ENCODE measurements around the gene CLDN24.

DNA sequence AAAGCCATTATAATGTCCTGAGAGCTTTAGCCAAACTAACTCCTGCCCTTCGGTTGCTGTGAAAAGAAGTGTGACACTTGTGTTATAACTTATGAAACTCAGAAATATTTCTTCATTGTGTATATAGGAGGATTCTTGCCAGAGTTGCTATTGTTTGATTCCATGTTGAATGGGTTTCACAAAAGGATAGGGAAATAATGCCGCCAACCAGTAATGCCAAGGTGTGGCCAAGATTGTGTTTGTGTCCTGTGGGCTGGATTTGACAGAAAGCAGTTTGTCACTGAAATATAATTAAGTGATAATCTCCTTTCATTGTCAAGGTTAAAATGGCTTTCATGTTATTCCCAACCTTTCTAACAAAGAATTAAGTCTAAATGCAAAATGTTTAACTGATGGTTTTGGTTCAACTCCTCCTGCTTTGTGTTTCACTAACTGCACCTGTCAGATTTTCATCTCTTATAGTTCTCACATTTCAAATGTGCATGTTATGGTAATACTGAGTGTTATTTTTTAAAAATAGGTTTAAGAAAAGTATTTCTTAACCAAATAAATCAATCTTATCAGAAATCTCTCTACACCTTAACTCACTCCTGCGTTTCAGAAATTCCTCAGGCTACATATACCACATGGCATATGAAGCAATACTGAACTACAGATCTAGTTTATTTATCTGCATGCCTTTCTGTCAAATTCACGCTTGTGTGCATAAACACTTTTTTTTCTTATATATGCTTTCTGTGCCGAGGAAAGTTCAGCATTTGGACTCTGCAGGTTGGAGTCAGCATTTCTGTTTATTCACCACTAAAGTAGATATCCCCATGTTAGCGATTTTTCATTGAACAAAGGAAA, 1.8 kb downstream of the CLDN24 start, which contains the start of gene CLDN22:
- TF ChIP-seq, protein P1, sequence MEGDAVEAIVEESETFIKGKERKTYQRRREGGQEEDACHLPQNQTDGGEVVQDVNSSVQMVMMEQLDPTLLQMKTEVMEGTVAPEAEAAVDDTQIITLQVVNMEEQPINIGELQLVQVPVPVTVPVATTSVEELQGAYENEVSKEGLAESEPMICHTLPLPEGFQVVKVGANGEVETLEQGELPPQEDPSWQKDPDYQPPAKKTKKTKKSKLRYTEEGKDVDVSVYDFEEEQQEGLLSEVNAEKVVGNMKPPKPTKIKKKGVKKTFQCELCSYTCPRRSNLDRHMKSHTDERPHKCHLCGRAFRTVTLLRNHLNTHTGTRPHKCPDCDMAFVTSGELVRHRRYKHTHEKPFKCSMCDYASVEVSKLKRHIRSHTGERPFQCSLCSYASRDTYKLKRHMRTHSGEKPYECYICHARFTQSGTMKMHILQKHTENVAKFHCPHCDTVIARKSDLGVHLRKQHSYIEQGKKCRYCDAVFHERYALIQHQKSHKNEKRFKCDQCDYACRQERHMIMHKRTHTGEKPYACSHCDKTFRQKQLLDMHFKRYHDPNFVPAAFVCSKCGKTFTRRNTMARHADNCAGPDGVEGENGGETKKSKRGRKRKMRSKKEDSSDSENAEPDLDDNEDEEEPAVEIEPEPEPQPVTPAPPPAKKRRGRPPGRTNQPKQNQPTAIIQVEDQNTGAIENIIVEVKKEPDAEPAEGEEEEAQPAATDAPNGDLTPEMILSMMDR (IDR thresholded peaks at IDR 0.05) = no peak
- no peak for TF ChIP-seq ZFX (IDR thresholded peaks at IDR 0.05; ENCODE audit: borderline replicate concordance)
